OCI-LY1 (cell line): ENCODE results near the gene ARMH3.

Source experiments
- H2AFZ ChIP-seq: fragments of 200-600 bp; sonication (generic), shearing (Covaris generic); 2 replicates; pipeline ENCODE4 v1.6.0; 2014; ENCODE audit warnings: antibody characterized with exemption, mild to moderate bottlenecking, low read length
- H3F3A ChIP-seq: fragments of 200-600 bp; sonication (generic), shearing (Covaris generic); 2 replicates; pipeline ENCODE4 v1.6.0; 2014; ENCODE audit warnings: mild to moderate bottlenecking, antibody characterized with exemption, low read length, moderate library complexity; ENCODE audit not compliant: insufficient read depth
- H3K27ac ChIP-seq: fragments of 200-600 bp; sonication (generic); 2 replicates; pipeline ENCODE4 v1.5.1; 2014; ENCODE audit warnings: low read length, mixed run types, mild to moderate bottlenecking, low read depth; ENCODE audit not compliant: poor library complexity, severe bottlenecking
- H3K27me3 ChIP-seq: fragments of 200-600 bp; sonication (generic); 2 replicates; pipeline ENCODE4 v1.6.0; 2014; ENCODE audit warnings: antibody characterized with exemption, mild to moderate bottlenecking, low read length, moderate library complexity; ENCODE audit not compliant: insufficient read depth
- H3K36me3 ChIP-seq: fragments of 200-600 bp; sonication (generic); 2 replicates; pipeline ENCODE4 v1.6.1; 2014; ENCODE audit warnings: mild to moderate bottlenecking, antibody characterized with exemption, low read length, moderate library complexity, mixed read lengths; ENCODE audit not compliant: insufficient read depth
- H3K4me1 ChIP-seq: fragments of 200-600 bp; sonication (generic); 2 replicates; pipeline ENCODE4 v1.5.1; 2014; ENCODE audit warnings: mild to moderate bottlenecking, low read length, moderate library complexity; ENCODE audit not compliant: insufficient read depth, severe bottlenecking
- H3K4me2 ChIP-seq: fragments of 200-600 bp; sonication (generic), shearing (Covaris generic); 2 replicates; pipeline ENCODE4 v1.6.1; 2014; ENCODE audit warnings: low read length
- H3K4me3 ChIP-seq: fragments of 200-600 bp; sonication (generic); 2 replicates; pipeline ENCODE4 v1.5.1; 2014; ENCODE audit warnings: low read length, low read depth, mild to moderate bottlenecking, mixed read lengths; ENCODE audit not compliant: poor library complexity, severe bottlenecking
- H3K79me2 ChIP-seq: fragments of 200-600 bp; shearing (Covaris generic); 2 replicates; pipeline ENCODE4 v1.6.1; 2016; ENCODE audit warnings: mixed run types, low read length, mixed read lengths; ENCODE audit not compliant: insufficient read depth
- H3K9ac ChIP-seq: fragments of 200-600 bp; sonication (generic), shearing (Covaris generic); 2 replicates; pipeline ENCODE4 v1.6.1; 2014; ENCODE audit warnings: mild to moderate bottlenecking, low read length, mixed read lengths
- H3K9me2 ChIP-seq: fragments of 200-600 bp; sonication (generic), shearing (Covaris generic); 2 replicates; pipeline ENCODE4 v1.6.1; 2014; ENCODE audit warnings: low read depth, mild to moderate bottlenecking, low read length, mixed read lengths
- H3K9me3 ChIP-seq: fragments of 200-600 bp; shearing (Covaris generic); 2 replicates; pipeline ENCODE4 v1.6.1; 2014; ENCODE audit warnings: low read length, mixed read lengths
- H4K20me1 ChIP-seq: fragments of 200-600 bp; sonication (generic), shearing (Covaris generic); 2 replicates; pipeline ENCODE4 v1.6.0; 2016; ENCODE audit warnings: mild to moderate bottlenecking, low read length; ENCODE audit not compliant: insufficient read depth
- EZH2 ChIP-seq: fragments of 200-600 bp; sonication (generic), shearing (Covaris generic); IDR thresholded peaks from 2 replicates; pipeline ENCODE4 v1.8.0; 2017; ENCODE audit warnings: borderline replicate concordance, mixed run types, mild to moderate bottlenecking, antibody characterized with exemption, low read length, moderate library complexity, mixed read lengths
- TF ChIP-seq, protein P1 (sequence below): fragments of 200-600 bp; sonication (generic), shearing (Covaris generic); IDR thresholded peaks from 2 replicates; pipeline ENCODE4 v1.5.1; 2017; ENCODE audit warnings: mild to moderate bottlenecking, antibody characterized with exemption, low read length, moderate library complexity, mixed read lengths

The ARMH3 gene

DNA sequence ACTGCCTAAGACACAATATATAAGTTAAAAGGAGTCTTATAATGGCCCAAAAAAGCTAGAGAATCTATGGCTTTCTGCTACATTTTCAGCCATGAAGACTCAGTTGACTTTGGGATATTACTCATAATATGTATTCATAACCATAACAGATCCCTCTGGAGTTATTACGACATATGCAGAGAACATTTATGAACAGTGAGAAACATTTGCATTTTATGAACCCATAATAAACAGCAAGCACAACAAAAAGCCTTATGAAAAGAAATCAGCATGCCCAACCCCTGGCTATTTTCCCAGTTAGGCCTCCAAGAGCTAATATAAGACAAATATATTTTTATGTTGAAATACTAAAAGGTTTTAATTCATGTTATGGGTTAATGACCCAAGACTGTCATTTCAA is 52.4 kb downstream of the ARMH3 start:
- no peak overlapping the region for H3K27ac ChIP-seq
- H3K9me2 ChIP-seq, result no peaks in the 10 kb centered on the region
- no peak overlapping the region for H3K4me3 ChIP-seq
- H3K4me1 ChIP-seq, result peaks cover 7% of the 10 kb centered on the region
- H3K27me3 ChIP-seq, result no peaks in the 10 kb centered on the region
- H3K36me3 ChIP-seq, result peaks cover 14% of the 10 kb centered on the region; the same call in 1 of the 2 replicates
- no peak for TF ChIP-seq EZH2
- TF ChIP-seq, protein P1, sequence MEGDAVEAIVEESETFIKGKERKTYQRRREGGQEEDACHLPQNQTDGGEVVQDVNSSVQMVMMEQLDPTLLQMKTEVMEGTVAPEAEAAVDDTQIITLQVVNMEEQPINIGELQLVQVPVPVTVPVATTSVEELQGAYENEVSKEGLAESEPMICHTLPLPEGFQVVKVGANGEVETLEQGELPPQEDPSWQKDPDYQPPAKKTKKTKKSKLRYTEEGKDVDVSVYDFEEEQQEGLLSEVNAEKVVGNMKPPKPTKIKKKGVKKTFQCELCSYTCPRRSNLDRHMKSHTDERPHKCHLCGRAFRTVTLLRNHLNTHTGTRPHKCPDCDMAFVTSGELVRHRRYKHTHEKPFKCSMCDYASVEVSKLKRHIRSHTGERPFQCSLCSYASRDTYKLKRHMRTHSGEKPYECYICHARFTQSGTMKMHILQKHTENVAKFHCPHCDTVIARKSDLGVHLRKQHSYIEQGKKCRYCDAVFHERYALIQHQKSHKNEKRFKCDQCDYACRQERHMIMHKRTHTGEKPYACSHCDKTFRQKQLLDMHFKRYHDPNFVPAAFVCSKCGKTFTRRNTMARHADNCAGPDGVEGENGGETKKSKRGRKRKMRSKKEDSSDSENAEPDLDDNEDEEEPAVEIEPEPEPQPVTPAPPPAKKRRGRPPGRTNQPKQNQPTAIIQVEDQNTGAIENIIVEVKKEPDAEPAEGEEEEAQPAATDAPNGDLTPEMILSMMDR, result no peak
- no peaks in the 10 kb centered on the region for H3F3A ChIP-seq
- H3K9me3 ChIP-seq, result no peaks in the 10 kb centered on the region
- H3K9ac ChIP-seq, result no peak overlapping the region
- no peak overlapping the region for H3K4me2 ChIP-seq
- no peaks in the 10 kb centered on the region for H3K79me2 ChIP-seq
- no peaks in the 10 kb centered on the region for H4K20me1 ChIP-seq
- no peak overlapping the region for H2AFZ ChIP-seq

DNA sequence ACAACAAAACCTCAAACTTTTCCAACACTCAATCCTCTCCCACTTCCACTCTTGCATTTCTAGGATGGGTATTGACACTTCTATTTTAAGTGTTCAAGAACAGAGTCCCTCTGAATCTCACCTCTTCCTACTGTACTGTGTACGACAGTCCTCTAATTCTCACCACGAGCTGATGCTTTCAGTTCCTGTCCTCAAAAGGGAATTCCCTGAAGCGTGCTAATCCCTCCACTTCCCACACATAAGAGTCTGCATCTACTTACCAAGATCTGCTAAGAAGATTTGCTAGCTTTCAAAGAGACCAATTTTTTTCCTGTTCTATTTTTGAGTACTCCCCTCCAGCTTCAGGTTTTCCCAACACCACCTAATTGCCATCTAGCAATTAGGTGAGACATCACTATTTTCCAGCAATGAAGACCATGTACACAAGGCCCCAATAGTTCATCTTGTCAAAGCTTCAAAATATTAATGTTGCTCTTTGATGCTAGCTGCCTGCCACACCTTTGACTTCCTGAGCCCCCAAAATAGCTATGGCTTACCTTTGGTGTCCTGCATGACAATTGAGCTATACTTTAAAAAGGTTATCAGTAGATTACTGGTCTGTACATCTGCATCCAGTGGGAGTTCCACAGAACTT is 54.4 kb downstream of the ARMH3 start:
- Histone ChIP-seq H4K20me1 (no peaks in the 10 kb centered on the region), H3K9me3 (no peaks in the 10 kb centered on the region), H3F3A (no peaks in the 10 kb centered on the region), H3K4me3 (no peak overlapping the region), H3K4me1 (peaks cover 7% of the 10 kb centered on the region), H3K79me2 (no peaks in the 10 kb centered on the region), H3K9me2 (no peaks in the 10 kb centered on the region), H3K4me2 (no peak overlapping the region), H2AFZ (no peak overlapping the region), H3K27me3 (no peaks in the 10 kb centered on the region), H3K9ac (no peak overlapping the region), H3K36me3 (peaks cover 14% of the 10 kb centered on the region; the same call in 1 of the 2 replicates), H3K27ac (no peak overlapping the region)
- TF ChIP-seq EZH2, result no peak
- TF ChIP-seq, protein P1, result no peak

DNA sequence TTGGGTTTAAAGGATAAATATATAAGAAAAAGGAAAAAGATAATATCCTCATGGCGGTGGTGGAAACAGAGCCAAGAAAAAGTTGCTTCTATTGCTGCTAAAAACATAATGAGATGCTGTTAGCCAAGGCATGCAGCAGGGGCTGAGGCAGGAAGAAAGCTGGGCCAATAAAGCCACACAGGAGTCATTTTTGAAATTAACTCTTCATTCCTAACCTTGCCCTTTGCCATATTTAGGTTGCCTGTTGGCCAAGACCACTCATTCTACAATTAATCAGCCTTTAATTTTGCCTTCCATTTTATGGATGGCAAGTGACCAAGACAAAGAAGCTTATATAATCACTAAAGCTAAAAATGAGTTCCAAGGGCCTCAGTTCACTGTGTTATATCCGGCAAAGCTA is 58.2 kb downstream of the ARMH3 start:
- Histone ChIP-seq H4K20me1 (no peaks in the 10 kb centered on the region), H3K27me3 (no peaks in the 10 kb centered on the region), H3K9me2 (no peaks in the 10 kb centered on the region), H3K79me2 (no peaks in the 10 kb centered on the region), H3K9ac (no peak overlapping the region), H3K4me3 (no peak overlapping the region), H3F3A (no peaks in the 10 kb centered on the region), H3K27ac (no peak overlapping the region), H3K4me2 (no peak overlapping the region), H3K9me3 (no peaks in the 10 kb centered on the region), H2AFZ (no peak overlapping the region), H3K4me1 (peaks cover 7% of the 10 kb centered on the region), H3K36me3 (0 out of 2 replicates have a peak, but pooled peaks cover 5% of the 10 kb centered on the region)
- TF ChIP-seq EZH2, result no peak
- TF ChIP-seq, protein P1, result no peak
